GM13977 (cell line): ENCODE results near the gene SOX12.

Experiments used
- DNase-seq: peaks from one replicate; pipeline ENCODE4 v3.0.0; 2012; ENCODE audit warnings: low spot score
- CTCF ChIP-seq: IDR thresholded peaks from 2 replicates; pipeline ENCODE4 v1.5.1; 2012; ENCODE audit warnings: mild to moderate bottlenecking, control low read depth; ENCODE audit not compliant: insufficient read depth; ENCODE audit errors: extremely low read depth, missing control alignments
- in situ Hi-C: fragments of 300-500 bp; cut with MboI; formaldehyde crosslinking; loops from one replicate; pipeline ENCODE4 v1.12.0; 2022; ENCODE audit warnings: low sequenced_read_pairs, low pct_unique_long_range_greater_than_20kb, mixed read lengths, inconsistent platforms; ENCODE audit not compliant: unreplicated experiment

Gene SOX12

GRCh38 chr20:363319-364078 lies 38.1 kb downstream of the SOX12 start:
- DNase-seq: no peak
- in situ Hi-C loops: no loop called here
- no peak for TF ChIP-seq CTCF

- DNase-seq: no peak
- in situ Hi-C loops: no loop called here
Measured at GRCh38 chr20:364905-365794, 39.8 kb downstream of the SOX12 start.

DNA sequence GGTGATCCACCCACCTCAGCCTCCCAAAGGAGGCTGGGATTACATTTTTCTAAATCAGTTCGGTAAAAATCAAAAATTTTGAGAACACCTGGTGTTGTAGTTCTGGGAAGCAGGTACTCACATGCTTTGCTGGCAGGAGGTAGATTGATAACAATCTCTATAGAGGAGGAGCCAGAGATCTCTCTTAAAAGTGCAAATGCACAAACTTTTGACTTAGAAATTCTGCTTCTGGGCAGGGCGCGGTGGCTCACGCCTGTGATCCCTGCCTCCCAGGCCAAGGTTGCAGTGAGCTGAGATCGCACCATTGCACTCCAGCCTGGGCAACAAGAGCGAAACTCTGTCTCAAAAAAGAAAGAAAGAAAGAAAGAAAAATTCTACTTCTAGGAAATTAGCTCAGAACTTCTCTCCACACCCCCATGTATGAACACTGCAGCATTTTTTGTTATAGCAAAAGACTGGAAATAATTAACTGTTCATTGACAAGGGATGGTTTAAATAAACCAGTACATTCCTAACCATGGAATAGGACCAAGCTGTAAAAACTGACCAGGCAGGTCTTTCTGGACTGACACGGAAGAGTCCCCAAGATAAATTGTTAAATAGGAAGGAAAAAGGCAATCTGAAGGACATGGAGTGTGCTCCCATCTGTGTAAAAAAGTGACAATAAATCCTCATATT lies 40.8 kb downstream of the SOX12 start:
- in situ Hi-C loops: no loop called here
- DNase-seq: no peak
- no peak for TF ChIP-seq CTCF

More at GRCh38 chr20:364905-365794, 39.8 kb downstream of the SOX12 start:
- no peak for TF ChIP-seq CTCF

DNA sequence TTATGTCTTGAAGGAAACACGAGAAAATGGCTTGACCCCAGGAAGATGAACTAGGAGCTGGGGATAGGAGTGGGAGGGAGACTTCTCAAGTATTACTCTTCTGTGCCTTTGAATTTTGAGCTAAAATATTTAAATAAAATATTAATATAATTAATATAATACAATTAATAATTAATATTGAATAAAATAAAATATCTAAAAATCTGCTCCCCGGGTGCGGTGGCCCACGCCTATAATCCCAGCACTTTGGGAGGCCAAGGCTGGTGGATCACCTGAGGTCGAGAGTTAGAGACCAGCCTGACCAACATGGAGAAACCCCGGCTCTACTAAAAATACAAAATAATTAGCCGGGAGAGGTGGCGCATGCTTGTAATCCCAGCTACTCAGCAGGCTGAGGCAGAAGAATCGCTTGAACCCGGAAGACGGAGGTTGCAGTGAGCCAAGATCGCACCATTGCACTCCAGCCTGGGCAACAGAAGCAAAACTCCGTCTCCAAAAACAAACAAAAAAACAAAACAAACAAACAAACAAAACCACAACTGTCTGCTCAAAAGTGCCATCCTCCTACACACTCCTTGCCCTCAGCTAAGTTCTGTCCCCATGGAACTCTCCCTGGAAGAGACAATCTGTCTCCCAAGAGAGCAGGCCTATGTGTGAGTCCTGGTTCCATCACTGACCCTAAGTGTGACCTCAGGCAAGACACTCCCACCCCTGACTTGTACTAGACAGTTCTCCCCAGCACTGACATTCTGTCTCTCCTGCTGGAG lies 41.5 kb downstream of the SOX12 start:
- no peak for DNase-seq
- in situ Hi-C loops: no loop called here
- TF ChIP-seq CTCF: no peak

DNA sequence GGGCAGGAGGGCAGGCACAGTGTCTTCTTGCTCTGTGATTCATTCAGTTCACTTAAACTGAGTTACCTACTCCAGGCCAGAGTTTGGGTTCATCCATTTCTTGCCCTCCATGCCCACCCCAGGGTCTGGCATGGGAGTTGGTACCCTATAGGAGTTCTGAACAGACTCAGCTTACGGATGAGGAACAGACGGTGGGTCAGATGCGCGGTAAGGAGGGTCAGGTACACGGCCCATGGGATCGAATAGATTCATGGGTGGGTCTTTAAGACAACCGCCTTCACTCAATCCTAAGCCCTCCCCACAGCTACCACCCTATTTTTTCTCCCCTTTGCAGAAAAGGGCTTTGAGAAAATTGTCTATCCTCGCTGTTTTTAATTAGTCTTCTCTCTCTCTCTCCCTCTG lies 42.1 kb downstream of the SOX12 start:
- in situ Hi-C loops: no loop called here
- TF ChIP-seq CTCF: no peak
- DNase-seq: no peak

- DNase-seq: no peak
- in situ Hi-C loops: no loop called here
- TF ChIP-seq CTCF: no peak
Measured at GRCh38 chr20:368915-369314, 43.6 kb downstream of the SOX12 start.
